Renal cortical epithelial cell (primary cell): ENCODE results near the gene ASAH2B. TPM values are rescaled to one million over a fixed set of nuclear protein-coding genes. Genes with fewer than 3 reads are reported as not detected.
"Not testable (repeated sequence)": the region's sequence is repeated elsewhere in the genome, so short reads cannot be mapped to it uniquely, and the experiment has no call there.

Experiments
- DNase-seq: peaks from one replicate; pipeline ENCODE4 v3.0.0-alpha.2; 2011; ENCODE audit warnings: low read depth
- total RNA-seq: library from RNA; depleted of rRNA; stranded (reverse); fragments of >200 nt; gene quantifications from 2 replicates; pipeline ENCODE4 v1.2.3, GENCODE V29; 2014

The ASAH2B gene
- 3.3 and 6.1 TPM in 2 replicates for total RNA-seq

GRCh38 chr10:50739618-50740292 is at the start of gene ASAH2B:
Gene ASAH2B (plus strand): TSS chr10:50739936. CDS start chr10:50745131, 5,195 bp downstream.
- peak; percentile 56 for DNase-seq

- not testable (repeated sequence) for DNase-seq
These were observed 41.9 kb upstream of the ASAH2B start for GRCh38 chr10:50697819-50698218.

GRCh38 chr10:50701947-50702346 is 37.8 kb upstream of the ASAH2B start:
- DNase-seq, result peak; percentile 2

- DNase-seq, result not testable (repeated sequence)
These were observed 36.7 kb upstream of the ASAH2B start for GRCh38 chr10:50702997-50703396.

GRCh38 chr10:50704436-50705079 is 35.2 kb upstream of the ASAH2B start:
- DNase-seq, result peak; percentile 72

- not testable (repeated sequence) for DNase-seq
These were observed 33.7 kb upstream of the ASAH2B start for GRCh38 chr10:50706006-50706405.

- DNase-seq, result not testable (repeated sequence)
These were observed 29.5 kb upstream of the ASAH2B start for GRCh38 chr10:50710241-50710640.

GRCh38 chr10:50723812-50724211 is 15.9 kb upstream of the ASAH2B start:
- not testable (repeated sequence) for DNase-seq

GRCh38 chr10:50728112-50728511 is 11.6 kb upstream of the ASAH2B start:
- DNase-seq, result not testable (repeated sequence)

- DNase-seq, result not testable (repeated sequence)
These were observed 634 bp upstream of the ASAH2B start for GRCh38 chr10:50738987-50739617.

GRCh38 chr10:50740293-50740648 is 535 bp downstream of the ASAH2B start:
- peak; percentile 70 for DNase-seq

- not testable (repeated sequence) for DNase-seq
These were observed 3.1 kb downstream of the ASAH2B start for GRCh38 chr10:50742820-50743219.

GRCh38 chr10:50766774-50767513 is 27.2 kb downstream of the ASAH2B start:
- not testable (repeated sequence) for DNase-seq

- DNase-seq, result not testable (repeated sequence)
These were observed 32.3 kb downstream of the ASAH2B start for GRCh38 chr10:50772042-50772441.

- not testable (repeated sequence) for DNase-seq
These were observed 35.1 kb downstream of the ASAH2B start for GRCh38 chr10:50774868-50775267.

- not testable (repeated sequence) for DNase-seq
These were observed 40.3 kb downstream of the ASAH2B start for GRCh38 chr10:50780036-50780435.

- DNase-seq, result not testable (repeated sequence)
These were observed 42.3 kb downstream of the ASAH2B start for GRCh38 chr10:50782017-50782416.

- DNase-seq, result not testable (repeated sequence)
These were observed 48.2 kb downstream of the ASAH2B start for GRCh38 chr10:50787962-50788361.

GRCh38 chr10:50788951-50789945 is 49.5 kb downstream of the ASAH2B start:
- DNase-seq, result peak; percentile 53

GRCh38 chr10:50794490-50794889 is 54.8 kb downstream of the ASAH2B start:
- DNase-seq, result no peak

- no peak for DNase-seq
These were observed 57.0 kb downstream of the ASAH2B start for GRCh38 chr10:50796693-50797092.
